Subcutaneous adipose tissue (tissue), 4 donors: ENCODE measurements around the gene MUCL3. TPM values are rescaled to one million over a fixed set of nuclear protein-coding genes. Genes with fewer than 3 reads are reported as not detected.

Source experiments
- CTCF ChIP-seq: fragments of 450-650 bp; IDR thresholded peaks from one replicate; pipeline ENCODE4 v1.5.1; 2016; ENCODE audit warnings: low read depth, mild to moderate bottlenecking, control low read depth, antibody characterized with exemption, moderate library complexity
- small RNA-seq: library from RNA; depleted of rRNA; stranded (forward); fragments of <200 nt; gene quantifications from one replicate; pipeline ENCODE3, GENCODE V24; 2016
- total RNA-seq, 4 donors: library from RNA; depleted of rRNA; stranded (reverse); fragments of >200 nt; gene quantifications; one replicate each; pipeline ENCODE4 v1.1.0, GENCODE V29; 2016

MUCL3 gene
- total RNA-seq, 4 donors from 2014 or later: not detected

DNA sequence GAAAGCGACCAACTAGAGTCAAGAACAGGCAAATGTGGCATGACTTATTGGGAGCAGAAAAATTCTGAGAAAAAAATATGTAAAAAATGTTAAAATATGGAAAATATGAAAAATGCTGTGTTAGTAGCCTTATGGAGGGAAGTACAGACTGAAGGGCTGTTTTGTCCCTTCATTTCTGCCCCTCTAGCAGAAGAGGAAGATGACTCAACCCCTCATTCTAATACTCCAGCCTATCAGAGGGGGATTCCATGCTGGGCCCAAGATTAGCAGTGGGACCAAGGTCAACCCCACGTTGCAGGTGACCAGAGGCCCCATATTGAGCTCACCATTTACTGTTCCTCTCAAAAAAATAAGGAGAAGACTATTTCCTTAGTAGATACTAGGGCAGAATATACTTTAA is 51.1 kb downstream of the MUCL3 start:
- TF ChIP-seq CTCF: no peak

DNA sequence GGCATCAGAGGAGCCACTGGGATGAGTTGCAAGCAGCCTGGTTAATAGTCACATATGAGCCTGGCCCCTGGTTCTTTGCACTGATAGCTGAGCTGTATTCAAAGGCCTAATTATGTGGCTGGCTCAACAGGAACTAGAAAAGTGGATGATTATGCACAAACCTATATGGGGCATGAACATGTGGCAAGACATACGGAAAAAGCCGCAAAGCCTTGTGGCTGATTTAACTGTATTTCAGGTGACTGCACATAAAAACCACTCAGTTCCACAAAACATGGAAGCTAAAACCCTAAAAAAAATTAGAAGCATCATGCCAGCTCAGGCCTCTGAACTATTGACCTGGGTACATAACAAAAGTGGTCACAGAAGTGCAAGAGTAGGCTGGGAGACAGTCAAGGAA is 56.5 kb downstream of the MUCL3 start:
- no peak for TF ChIP-seq CTCF

DNA sequence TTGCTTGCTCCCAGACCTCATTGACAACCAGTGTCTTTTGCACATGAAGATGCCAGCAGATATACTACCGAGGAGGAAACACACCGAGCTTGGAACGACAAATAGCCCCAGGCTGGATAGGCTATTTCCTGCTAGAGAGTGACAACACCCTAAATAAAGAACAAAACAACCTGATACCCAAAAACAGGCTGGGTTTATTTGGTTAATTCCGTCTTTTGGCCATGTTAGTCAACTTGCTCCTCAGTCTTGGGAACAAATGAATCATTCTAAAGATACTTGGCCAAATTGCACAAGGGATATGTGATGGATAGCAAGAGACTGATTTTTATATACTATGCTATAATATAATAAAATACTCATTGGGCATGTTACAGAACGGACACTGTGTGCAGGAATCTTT is 58.0 kb downstream of the MUCL3 start:
- no peak for TF ChIP-seq CTCF

- TF ChIP-seq CTCF: no peak
Measured at GRCh38 chr6:31001281-31001888, 60.6 kb downstream of the MUCL3 start.

DNA sequence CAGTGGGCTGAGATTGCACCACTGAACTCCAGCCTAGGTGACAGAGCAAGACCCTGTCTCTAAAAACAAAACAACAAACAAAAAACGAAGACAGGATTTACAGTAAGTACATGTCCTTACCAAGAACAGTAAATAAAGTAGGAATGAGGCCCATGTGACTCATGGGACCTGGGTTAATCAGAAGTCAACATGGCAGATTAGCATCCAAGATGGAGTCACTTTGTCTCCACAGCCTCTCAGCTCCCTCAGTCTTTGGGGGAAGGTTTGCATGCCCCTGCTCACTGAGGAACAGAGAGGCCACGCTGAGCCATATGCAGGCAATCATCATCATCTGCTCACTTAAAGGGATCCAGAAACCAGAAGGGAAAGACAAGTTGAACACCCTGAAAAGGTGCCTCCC is 61.7 kb downstream of the MUCL3 start:
- no peak for TF ChIP-seq CTCF

Small RNA genes lying within 50 kb of the gene (small RNA-seq; reads per million reads assigned to genes)
- 0.49 reads per million for gene RF00019

Other genes with a start within 250 kb of the MUCL3 start
- 1 to 10 TPM; 2.0 to 4.2 (median 3.6) TPM for gene NRM, start 250.0 kb upstream of the MUCL3 start, total RNA-seq
- gene MDC1, start 223.7 kb upstream of the MUCL3 start, total RNA-seq: 10 to 100 TPM in 3 of 4 donors, 1 to 10 TPM in 1; 7.0 to 13.2 (median 10.4) TPM
- 100 to 1,000 TPM; 166 to 277 (median 220) TPM for gene TUBB, start 220.6 kb upstream of the MUCL3 start, total RNA-seq
- gene FLOT1, start 198.3 kb upstream of the MUCL3 start, total RNA-seq: 100 to 1,000 TPM in 3 of 4 donors, 10 to 100 TPM in 1; 66.8 to 121 (median 105) TPM
- gene IER3, start 196.4 kb upstream of the MUCL3 start, total RNA-seq: 1 to 10 TPM; 1.8 to 7.3 (median 3.3) TPM
- 10 to 100 TPM; 14.3 to 62.0 (median 27.8) TPM for gene DDR1, start 56.5 kb upstream of the MUCL3 start, total RNA-seq
- gene GTF2H4, start 32.8 kb upstream of the MUCL3 start, total RNA-seq: 10 to 100 TPM in 1 of 4 donors, 1 to 10 TPM in 3; 7.3 to 19.2 (median 8.3) TPM
- gene VARS2, start 26.7 kb upstream of the MUCL3 start, total RNA-seq: 10 to 100 TPM in 2 of 4 donors, 1 to 10 TPM in 2; 9.1 to 40.3 (median 10.8) TPM
- not detected for gene SFTA2, start 8.8 kb upstream of the MUCL3 start, total RNA-seq
- not detected for gene MUC21, start 42.7 kb downstream of the MUCL3 start, total RNA-seq
- not detected for gene MUC22, start 69.5 kb downstream of the MUCL3 start, total RNA-seq
- gene C6orf15, start 171.6 kb downstream of the MUCL3 start, total RNA-seq: not detected
- under 1 TPM; 0.33 to 0.94 (median 0.50) TPM for gene PSORS1C1, start 173.8 kb downstream of the MUCL3 start, total RNA-seq
- not detected for gene CDSN, start 179.5 kb downstream of the MUCL3 start, total RNA-seq
- not detected for gene PSORS1C2, start 198.1 kb downstream of the MUCL3 start, total RNA-seq
- gene CCHCR1, start 216.8 kb downstream of the MUCL3 start, total RNA-seq: 10 to 100 TPM in 2 of 4 donors, 1 to 10 TPM in 2; 2.4 to 26.2 (median 9.8) TPM
- 1 to 10 TPM; 1.1 to 4.9 (median 3.6) TPM for gene TCF19, start 217.6 kb downstream of the MUCL3 start, total RNA-seq
- gene POU5F1, start 229.7 kb downstream of the MUCL3 start, total RNA-seq: 1 to 10 TPM in 1 of 4 donors, under 1 TPM in 1, not detected in 2; 0.17 to 5.5 TPM